HG03159 (cell line): Measurements from ENCODE around the gene MRGPRE.
"Not testable (repeated sequence)": the region's sequence is repeated elsewhere in the genome, so short reads cannot be mapped to it uniquely, and the experiment has no call there.

ENCODE experiments used
- ATAC-seq: cut with Tn5 transposase; IDR thresholded peaks from one replicate; pipeline ENCODE4 v1.9.1; 2021; ENCODE audit warnings: mild to moderate bottlenecking, moderate library complexity; ENCODE audit not compliant: unreplicated experiment

Gene MRGPRE, protein sequence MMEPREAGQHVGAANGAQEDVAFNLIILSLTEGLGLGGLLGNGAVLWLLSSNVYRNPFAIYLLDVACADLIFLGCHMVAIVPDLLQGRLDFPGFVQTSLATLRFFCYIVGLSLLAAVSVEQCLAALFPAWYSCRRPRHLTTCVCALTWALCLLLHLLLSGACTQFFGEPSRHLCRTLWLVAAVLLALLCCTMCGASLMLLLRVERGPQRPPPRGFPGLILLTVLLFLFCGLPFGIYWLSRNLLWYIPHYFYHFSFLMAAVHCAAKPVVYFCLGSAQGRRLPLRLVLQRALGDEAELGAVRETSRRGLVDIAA

DNA sequence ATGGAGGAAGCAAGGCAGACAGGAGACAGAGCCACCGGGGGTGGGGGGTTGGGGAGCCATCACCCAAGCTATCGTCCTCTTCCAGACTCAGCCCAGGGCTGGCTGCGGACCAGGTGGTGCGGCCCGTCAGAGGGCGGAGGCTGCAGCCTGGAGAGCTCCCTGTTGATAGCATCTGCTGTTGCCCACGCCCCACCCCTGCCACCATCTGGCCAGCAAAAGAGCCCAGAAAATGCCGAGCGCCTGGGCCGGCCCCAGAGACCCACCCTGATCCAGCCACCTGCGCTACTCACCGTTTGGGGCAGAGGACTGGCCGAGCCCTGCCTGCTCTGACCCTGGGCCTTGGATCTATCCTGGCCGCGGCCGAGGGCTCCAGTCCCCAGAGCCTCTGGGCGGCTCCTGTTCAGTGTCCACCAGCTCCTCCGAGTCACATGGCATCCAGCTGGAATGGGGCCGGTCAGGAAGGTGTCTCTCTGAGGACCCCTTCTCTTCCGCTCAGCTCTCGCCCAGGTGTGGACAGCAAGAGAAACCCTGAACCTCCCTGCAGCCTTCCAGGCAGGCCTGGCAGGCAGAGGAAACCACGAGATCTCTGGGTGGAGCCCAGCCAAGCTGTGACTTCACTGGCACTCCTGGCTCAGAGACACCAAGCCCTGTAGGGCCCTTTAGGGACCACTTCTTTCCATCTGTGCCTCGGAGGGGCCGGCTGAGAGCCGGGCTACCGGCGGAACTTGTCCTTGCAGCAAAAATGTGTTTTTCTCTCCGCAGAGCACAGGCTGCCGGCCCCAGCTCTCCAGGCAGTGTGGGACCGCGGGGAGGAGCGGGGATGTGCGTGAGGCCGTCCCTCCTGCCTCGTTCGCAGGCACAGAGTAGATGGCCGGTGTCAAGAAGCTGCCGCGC is at the start of gene MRGPRE:
TSS of gene MRGPRE (minus strand) at position 567 of the 894 bp plus-strand sequence. CDS start 3,618 bp downstream, outside the sequence.
- ATAC-seq = no peak

DNA sequence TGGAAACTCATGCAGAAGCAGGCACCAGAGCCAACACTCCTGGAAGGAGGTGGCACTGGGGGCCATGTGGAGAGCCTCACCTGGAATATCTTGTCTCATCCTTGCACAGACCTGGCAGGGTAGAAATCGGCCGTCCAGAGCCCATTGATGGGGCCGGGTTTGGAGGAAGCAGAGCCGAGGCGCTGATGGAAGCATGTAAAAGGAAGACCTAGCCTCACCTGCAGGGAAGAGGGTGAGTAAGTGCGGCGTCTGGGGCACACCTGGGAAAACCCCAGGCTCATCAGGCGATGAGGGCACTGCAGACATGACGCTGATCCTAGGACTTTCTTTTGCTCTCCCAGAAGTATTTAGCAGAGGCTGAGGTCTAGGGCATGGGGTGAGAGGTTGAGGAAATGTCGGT is 48.9 kb upstream of the MRGPRE start:
- ATAC-seq = not testable (repeated sequence)

DNA sequence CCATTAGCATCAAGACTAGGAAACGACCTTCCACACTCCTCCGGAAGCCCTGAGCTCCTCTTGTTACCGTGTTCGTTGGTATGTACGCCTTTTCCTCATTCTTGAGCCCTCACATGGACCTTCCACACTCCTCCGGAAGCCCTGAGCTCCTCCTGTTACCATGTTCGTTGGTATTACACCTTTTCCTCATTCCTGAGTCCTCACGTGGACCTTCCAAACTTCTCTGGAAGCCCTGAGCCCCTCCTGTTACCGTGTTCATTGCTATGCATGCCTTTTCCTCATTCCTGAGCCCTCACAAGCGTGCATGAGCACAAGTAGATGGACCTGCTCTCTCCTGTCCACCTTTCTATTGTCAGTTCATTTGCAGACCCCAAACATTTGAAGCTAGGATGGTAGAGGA is 48.4 kb upstream of the MRGPRE start:
- ATAC-seq = not testable (repeated sequence)

DNA sequence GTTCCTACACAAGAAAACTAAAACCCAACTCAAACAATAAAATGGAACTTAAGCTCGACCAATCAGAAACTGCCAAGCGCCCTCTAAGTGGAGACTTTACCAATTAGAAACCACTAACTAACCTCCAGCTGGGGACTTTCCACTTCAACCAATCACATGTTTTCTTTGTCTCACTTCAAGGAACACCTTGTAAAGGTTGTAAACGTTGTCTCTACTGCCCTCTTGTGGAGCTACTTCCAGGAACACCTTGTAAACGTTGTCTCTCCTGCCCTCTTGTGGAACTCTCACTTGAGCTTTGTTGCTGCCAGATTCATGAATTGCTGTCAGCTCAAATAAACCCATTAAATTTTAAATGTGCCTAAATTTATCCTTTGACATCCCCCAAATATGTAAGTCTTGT is 46.7 kb upstream of the MRGPRE start:
- ATAC-seq = not testable (repeated sequence)

DNA sequence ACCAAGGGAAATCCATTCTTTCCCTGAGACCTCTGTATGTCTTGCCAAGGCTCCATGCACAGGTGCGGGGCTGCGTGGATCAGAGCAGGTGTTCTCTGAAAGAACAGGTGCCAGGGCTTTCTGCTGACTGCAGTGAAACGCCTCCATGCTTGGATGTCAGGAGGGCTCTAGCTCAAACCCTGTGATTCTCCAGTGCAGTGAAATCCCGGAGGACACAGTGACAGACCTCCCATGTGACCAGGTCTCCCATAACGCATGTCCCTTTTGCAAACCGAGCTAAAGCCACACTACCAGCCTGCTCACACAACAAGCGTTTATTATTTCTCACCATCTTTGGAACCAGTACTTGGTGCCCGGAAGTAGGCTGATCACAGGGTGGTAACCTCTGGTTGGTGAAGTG is 41.4 kb upstream of the MRGPRE start:
- ATAC-seq = not testable (repeated sequence)

DNA sequence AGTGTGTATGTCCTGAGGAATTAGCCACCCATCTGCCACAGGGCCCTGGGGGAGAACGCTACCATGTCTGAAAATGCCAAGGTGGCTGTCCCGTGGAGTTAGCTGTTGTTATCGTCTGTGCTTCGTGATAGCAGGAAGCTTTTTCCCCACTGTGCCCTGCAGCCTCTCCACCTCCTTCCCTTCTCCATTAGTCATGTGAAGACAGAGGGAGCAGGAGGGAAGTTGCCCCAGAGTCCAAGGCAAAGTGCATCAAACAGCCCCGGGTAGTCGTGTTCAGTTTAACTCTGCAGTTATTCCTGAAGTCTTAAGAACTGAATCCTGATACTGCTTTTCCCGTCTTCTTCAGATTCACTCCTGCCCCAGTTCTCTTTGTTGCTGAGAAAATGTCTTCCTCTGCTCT is 30.3 kb upstream of the MRGPRE start:
- ATAC-seq = not testable (repeated sequence)

DNA sequence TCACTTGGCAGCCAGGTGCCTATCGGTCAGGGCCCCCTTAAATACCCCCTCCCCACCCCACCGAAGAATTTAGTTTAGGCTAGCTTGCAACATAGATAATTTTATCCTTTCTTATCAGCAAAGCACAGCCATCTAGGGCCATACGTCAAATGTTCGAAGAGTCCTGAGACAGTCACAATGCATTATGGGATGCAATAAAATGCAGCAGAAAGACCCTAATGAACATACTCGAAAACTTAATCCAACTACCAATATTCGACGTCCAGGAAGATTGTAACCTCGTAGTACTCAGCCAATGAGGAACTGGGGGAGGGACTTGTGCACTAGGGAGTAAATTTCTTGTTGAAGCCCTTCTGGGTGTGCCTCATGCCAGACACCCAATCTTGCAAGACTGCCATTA is 29.6 kb upstream of the MRGPRE start:
- ATAC-seq = not testable (repeated sequence)

DNA sequence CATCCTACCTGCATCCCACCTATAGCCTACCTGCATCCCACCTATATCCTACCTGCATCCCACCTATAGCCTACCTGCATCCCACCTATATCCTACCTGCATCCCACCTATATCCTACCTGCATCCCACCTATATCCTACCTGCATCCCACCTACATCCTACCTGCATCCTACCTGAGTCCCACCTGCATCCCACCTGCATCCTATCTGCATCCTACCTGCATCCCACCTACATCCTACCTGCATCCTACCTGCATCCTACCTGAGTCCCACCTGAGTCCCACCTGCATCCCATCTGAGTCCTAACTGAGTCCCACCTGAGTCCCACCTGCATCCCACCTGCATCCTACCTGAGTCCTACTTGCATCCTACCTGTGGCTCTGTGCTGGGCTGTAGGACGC is 25.3 kb upstream of the MRGPRE start:
- ATAC-seq = not testable (repeated sequence)

DNA sequence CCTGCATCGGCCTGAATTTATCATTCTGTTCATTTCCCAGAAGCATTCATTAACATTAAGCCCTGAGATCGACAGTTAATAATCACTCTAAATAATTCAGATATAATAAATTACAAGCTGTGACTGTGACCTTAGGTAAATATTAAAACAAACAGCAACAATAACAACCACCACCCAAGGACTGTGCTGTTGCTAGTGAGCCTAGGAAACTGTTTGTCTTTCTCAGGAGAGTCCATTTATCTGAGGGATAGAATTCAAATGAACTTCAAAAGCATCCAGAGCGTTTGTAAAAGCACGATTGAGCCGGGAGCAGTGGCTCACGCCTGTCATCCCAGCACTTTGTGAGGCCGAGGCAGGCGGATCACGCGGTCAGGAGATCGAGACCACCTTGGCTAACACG is 23.0 kb upstream of the MRGPRE start:
- ATAC-seq = not testable (repeated sequence)

DNA sequence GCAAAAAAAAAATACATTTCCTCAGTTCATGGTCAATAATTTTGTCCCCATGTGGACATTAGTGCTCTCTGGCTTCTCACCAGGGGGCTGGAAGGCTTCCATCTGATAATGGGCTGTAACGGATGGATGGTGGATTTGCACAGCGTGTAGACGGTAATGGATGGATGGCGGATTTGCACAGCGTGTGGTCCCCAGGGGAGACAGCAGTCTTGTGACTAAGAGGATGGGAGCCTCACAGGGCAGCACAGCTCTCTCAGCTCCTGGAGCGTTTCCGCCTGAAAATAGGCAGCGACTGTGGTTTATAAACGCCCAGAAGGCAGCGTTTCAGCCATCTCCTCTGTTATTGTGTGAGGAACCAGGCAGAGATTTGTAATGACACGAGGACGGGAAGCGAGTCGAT is 22.6 kb upstream of the MRGPRE start:
- not testable (repeated sequence) for ATAC-seq

DNA sequence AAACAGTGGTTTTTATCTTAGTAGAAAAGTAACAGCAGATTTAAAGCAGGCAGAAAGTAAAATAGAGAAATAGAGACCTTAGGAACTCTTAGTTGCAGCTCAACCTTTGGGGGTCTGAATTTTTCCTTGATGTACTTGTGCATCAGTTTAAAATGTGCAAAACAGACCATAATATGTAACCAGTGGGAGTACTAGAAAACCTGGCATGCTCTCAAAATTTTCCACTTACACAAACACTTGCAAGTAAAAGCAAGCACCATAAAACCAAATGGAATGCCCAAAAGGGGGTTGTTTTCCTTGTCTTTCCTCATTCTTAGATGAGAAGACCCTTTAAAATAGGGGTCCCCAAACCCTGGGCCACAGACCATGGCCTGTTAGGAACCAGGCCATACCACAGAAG is 12.9 kb upstream of the MRGPRE start:
- ATAC-seq = no peak

DNA sequence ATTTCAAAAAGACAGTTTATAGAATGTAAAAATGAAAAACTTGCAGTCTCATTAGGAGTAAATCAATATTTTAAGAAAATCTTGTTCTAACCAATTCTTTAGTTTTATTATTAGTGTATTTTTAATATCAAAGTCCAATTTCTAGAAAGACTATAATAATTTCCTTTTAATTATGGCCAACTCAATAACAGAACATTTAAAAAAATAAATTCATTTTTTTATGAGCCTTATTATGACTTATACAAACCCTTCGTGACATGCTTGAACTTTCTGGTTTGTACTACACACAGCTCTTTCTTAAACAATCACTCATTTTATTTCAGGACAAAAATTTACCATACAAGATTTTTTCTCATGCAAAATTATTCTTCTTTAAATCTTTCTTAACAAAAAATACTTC is 11.7 kb upstream of the MRGPRE start:
- no peak for ATAC-seq

DNA sequence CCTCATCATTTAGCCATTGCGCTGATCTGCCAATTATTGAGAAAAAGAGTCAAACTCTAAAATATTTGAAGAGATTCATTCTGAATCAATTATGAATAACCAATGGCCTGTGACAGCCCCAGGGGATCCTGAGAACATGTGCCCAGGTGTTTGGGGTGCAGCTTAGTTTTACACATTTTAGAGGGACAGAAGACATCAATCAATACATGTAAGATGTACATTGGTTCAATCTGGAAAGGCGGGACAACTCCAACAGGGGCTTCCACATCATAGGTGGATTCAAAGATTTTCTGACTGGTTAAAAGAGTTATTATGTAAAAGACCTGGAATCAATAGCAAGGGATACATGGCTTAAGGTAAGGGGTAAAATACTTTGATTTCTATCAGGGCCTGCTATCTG is 4.9 kb upstream of the MRGPRE start:
- ATAC-seq = no peak

DNA sequence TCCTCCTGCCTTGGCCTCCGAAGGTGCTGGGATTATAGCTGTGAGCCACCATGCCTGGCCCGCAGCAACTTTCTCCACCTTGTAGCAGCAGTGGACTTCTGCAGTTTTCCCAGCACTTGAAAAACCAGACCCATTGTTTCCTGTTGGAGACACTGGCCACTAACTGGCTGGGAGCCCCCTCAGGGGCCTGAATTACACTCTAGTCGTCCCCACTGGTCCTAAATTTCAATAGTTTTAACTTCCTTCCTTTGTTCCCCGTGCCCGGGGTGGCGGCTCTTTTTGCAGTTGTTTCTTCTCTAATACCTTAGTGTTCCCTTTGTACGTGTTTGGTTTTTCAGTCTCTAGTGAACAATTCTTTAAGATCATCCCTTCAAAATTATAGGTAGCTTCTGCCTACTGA is 2.6 kb upstream of the MRGPRE start:
- ATAC-seq = no peak

DNA sequence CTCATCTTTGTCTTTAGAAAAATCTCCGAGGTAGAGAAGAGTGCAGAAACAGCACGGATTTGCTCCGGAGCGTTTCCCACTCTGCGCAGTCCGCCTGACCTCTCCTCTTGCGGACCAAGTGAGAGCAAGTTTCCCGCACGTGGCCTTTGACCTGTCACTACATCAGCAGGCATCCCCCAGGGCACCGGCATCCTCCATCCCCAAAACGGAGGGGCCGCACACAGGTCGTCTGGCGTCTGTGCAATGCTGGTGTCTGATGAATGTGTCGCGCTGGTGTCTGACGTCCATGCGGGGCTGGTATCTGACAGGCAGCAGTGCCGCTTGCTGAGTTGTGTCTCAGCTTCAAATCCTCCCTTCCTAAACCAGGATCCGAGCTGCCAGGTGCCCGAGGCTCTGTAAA is 739 bp upstream of the MRGPRE start:
- ATAC-seq = no peak

DNA sequence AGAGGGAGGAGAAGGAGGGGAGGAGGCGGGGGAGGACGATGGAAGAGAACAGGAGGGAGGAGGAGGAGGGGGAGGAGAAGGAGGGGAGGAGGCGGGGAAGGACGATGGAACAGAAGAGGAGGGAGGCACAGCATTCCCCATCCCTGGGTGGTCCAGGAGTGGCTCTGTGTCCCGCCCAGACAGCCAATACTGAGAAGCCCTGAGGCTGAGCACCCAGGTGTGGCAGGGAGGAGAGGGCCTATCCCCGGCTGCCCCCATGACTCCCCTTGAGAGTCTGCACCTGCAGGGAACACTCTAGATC is 717 bp downstream of the MRGPRE start:
- no peak for ATAC-seq

DNA sequence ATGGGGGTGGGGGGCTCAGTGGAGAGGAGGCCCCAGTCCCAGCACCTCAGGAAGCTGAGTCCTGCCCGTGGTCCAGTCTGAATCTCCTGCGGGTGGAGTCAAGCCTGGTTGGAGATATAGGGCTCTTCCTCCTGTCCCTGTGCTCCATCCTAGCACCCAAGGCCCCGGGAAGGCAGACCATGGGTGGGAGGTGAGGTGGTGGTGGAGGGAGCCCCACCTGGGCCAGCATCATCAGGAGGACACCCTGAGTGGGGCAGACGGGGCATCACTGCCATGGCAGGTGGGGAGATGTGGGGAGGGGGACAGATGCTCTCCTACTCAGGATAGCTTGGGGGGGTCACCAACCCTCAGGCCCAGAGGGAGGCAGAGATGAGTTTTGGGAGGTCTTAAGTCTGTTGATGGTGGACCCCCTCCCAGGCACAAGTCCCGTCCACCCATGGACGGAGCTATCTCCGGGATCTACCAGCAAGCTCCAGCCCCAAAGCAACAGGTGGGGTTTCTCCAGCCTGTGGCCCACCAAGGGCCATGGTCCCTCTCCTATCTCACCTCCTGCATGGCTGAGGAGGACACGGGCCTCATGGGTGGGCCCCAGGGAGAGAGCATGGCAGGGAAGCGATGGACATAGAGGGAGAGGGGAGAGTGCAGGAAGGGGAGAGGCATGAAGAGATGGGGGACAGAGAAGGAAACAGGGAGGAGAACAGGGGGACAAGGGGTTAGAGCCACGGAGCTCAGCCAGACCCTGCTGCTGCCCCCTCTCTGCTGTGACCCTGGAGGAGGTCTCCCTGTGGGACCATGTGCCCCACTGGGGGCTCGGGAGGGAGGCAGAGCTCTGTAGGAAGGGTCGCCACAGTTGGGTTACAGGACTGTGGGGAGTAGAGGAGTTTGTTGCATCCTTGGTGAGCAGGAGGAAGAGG is 1.3 kb downstream of the MRGPRE start:
- ATAC-seq = no peak

DNA sequence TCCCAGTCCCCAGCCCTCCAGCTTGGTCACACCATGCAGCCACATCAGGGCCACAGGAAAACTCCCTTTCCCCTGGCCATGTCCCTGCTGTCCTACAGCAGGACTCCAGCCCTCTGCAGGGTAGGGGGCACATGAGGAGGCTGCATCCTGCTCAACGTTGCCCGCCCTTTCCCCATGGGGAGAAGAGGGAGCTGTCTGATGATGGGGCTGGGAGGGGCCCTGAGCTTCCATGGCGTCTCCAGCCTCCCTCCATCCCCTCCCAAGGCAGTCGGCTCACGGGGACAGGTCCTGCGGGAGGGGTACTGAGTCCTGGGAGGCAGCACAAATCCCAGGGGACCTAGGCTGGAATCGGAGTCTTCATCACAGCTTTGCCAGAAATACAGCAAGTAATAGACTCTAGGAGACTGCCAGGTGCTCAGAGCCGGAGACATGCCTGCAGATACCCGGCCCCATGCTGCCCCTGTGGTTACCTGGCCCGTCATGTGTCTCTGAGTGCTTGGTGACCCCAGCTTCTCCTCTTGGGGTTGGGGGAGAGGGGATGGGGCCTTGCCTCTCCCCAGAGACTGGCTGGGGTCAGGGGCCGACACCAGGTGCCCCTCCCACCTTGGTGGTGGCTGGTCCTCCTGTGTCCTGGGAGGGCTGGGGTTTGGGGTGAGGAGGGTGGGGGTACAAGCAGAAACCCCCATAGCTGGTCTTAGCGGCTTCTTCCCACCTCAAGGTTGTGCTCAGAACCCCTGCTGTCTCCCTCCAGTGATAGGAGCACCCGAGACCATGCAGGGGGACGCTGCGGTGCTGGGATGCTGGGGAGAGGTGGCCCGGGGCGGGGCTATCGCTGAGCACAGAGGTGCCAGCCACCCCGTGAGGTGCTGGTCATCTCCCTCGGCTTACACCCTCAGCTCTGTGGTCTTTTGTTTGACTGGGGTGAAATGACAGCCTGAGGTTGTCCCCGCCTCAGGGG is 2.3 kb downstream of the MRGPRE start:
- no peak for ATAC-seq

DNA sequence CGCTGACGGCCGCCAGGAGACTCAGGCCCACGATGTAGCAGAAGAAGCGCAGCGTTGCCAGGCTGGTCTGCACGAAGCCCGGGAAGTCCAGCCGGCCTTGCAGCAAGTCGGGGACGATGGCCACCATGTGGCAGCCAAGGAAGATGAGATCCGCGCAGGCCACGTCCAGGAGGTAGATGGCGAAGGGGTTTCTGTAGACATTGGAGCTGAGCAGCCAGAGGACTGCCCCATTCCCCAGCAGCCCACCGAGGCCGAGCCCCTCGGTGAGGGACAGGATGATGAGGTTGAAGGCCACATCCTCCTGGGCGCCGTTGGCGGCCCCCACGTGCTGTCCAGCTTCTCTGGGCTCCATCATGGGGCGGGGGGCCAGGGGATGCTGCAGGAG is 3.8 kb downstream of the MRGPRE start:
- ATAC-seq = no peak
